ENCODE measurements around the gene SLC12A8.

GRCh38 chr3:125219261-125219701 lies 6.7 kb upstream of the SLC12A8 start:
- no peak for TF ChIP-seq CTCF (IDR thresholded peaks at IDR 0.05)
- TF ChIP-seq POLR2A (IDR thresholded peaks at IDR 0.05): no peak
